B cell (primary cell): Measurements from ENCODE around the gene MREG.

ENCODE experiments used
- EZH2 ChIP-seq: IDR thresholded peaks from 2 replicates; pipeline ENCODE4 v1.6.1; 2012; ENCODE audit warnings: borderline replicate concordance, low read depth, mild to moderate bottlenecking, moderate library complexity, low read length; ENCODE audit not compliant: insufficient read depth, poor library complexity, severe bottlenecking
- TF ChIP-seq, protein P1 (sequence below): fragments of 200-600 bp; IDR thresholded peaks from one replicate; pipeline ENCODE4 v1.8.0; 2022; ENCODE audit warnings: antibody characterized with exemption, mild to moderate bottlenecking

DNA sequence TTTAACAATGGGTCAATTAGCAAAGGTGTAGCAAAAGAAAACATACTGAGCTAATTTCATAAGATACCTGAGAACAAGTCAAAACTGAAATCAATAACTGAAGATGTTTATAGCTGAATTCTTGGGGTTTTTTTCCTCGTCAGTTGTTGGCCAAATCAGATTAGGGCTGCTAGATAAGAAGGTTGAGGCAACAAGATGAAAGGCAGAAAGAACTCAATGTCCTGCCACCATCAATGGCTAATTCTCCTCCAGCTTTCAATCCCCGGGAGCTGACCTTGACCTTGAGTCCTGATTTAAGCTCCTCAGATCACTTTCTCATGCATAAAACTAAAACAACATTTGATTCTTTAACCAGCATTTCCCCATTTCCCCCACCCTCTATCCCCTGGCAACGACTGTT lies 61.8 kb downstream of the MREG start:
- TF ChIP-seq, protein P1, sequence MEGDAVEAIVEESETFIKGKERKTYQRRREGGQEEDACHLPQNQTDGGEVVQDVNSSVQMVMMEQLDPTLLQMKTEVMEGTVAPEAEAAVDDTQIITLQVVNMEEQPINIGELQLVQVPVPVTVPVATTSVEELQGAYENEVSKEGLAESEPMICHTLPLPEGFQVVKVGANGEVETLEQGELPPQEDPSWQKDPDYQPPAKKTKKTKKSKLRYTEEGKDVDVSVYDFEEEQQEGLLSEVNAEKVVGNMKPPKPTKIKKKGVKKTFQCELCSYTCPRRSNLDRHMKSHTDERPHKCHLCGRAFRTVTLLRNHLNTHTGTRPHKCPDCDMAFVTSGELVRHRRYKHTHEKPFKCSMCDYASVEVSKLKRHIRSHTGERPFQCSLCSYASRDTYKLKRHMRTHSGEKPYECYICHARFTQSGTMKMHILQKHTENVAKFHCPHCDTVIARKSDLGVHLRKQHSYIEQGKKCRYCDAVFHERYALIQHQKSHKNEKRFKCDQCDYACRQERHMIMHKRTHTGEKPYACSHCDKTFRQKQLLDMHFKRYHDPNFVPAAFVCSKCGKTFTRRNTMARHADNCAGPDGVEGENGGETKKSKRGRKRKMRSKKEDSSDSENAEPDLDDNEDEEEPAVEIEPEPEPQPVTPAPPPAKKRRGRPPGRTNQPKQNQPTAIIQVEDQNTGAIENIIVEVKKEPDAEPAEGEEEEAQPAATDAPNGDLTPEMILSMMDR: no peak
- no peak for TF ChIP-seq EZH2
